Measurements from ENCODE around the gene LRRC45. TPM values are rescaled to one million over a fixed set of nuclear protein-coding genes. Genes with fewer than 3 reads are reported as not detected.
A peak's percentile ranks its signal among the peaks of the same experiment; 100 is the strongest.

The LRRC45 gene
- total and polyA plus RNA-seq, 2 of the 4 experiments (the other 2 are of a cell fraction), result 7.2 to 10.2 TPM

GRCh38 chr17:81977211-81977808 is 45.8 kb upstream of the LRRC45 start, which contains the start of gene ASPSCR1:
ASPSCR1 (plus strand) TSS chr17:81977629; CDS start chr17:81977647, 18 bp downstream.
- Histone ChIP-seq H3K18ac (ENCODE audit: low read depth, low read length) (peak within 1 kb of the TSS; percentile 63), H3K27ac (ENCODE audit: insufficient read depth, low read length) (peak within 1 kb of the TSS; percentile 87), H2BK5ac (ENCODE audit: low read depth, low read length, poor library complexity, severe bottlenecking) (peak within 1 kb of the TSS; percentile 98), H2AK9ac (replicated peaks; ENCODE audit: low read depth, low read length, poor library complexity) (peak within 1 kb of the TSS; percentile 98), H3K14ac (replicated peaks; ENCODE audit: low read depth, low read length) (peak within 1 kb of the TSS; percentile 100), H2AFZ (replicated peaks; ENCODE audit: low read length, poor library complexity) (peak within 1 kb of the TSS; percentile 98), H2AK5ac (ENCODE audit: low read depth, low read length) (peak within 1 kb of the TSS; percentile 71), H3K23ac (ENCODE audit: low read depth, low read length) (peak within 1 kb of the TSS; percentile 90), H3K9ac (ENCODE audit: low read depth, low read length) (peak within 1 kb of the TSS; percentile 75), H3K79me1 (ENCODE audit: low read depth in 1 of 2, low read length in 2 of 2) (peaks cover 10 to 24% of the 10 kb centered on the region in 2 experiments; a peak in 3 of 4 replicates), H4K5ac (ENCODE audit: low read depth, low read length) (peak within 1 kb of the TSS; percentile 90), H3K9me3 (ENCODE audit: control insufficient read depth, insufficient read depth, low read length) (peaks cover 3% of the 10 kb centered on the region; the same call in 1 of the 2 replicates), H3K56ac (ENCODE audit: extremely low read depth, insufficient read depth, low read length) (no peak within 1 kb of the TSS), H3K4me1 (ENCODE audit: control insufficient read depth, insufficient read depth, low read length) (peaks cover 3% of the 10 kb centered on the region), H2BK20ac (ENCODE audit: low read depth, low read length) (0 out of 2 replicates have a peak within 1 kb of the TSS, but pooled peaks have one; percentile 75), H3K4me2 (ENCODE audit: low read depth, low read length) (peak within 1 kb of the TSS; percentile 94), H4K91ac (ENCODE audit: insufficient read depth, low read depth, low read length) (peak within 1 kb of the TSS; percentile 84), H3K9me1 (ENCODE audit: insufficient read depth, low read length) (peaks cover 13% of the 10 kb centered on the region), H3K27me3 (ENCODE audit: control insufficient read depth, insufficient read depth, low read length) (no peaks in the 10 kb centered on the region), H3K4ac (ENCODE audit: low read depth, low read length) (peak within 1 kb of the TSS; percentile 86), H3K36me3 (ENCODE audit: control insufficient read depth, insufficient read depth, low read length) (peaks cover 6% of the 10 kb centered on the region; the same call in 1 of the 2 replicates), H4K8ac (ENCODE audit: low read depth in 2 of 2, low read length in 2 of 2) (peak within 1 kb of the TSS; percentile 73 to 97), H2BK120ac (ENCODE audit: low read depth, low read length) (peak within 1 kb of the TSS; percentile 95; the same call in 1 of the 2 replicates), H2BK15ac (ENCODE audit: low read depth, low read length) (peak within 1 kb of the TSS; percentile 15; the same call in 1 of the 3 replicates), H3K4me3 (ENCODE audit: insufficient read depth, low read depth, low read length) (peak within 1 kb of the TSS; percentile 88), H4K20me1 (ENCODE audit: insufficient read depth, low read length) (no peaks in the 10 kb centered on the region)
- intact Hi-C loops (cut with micrococcal nuclease) (loop anchor here (2.0 kb wide), 1 partner anchor 41 kb away; the partner anchor contains the start of gene PYCR1), in situ Hi-C loops (cut with MboI; ENCODE audit: low sequenced_read_pairs) (no loop called here), dilution Hi-C loops (cut with HindIII; ENCODE audit: low sequenced_read_pairs, unreplicated experiment) (no loop called here)
- ATAC-seq (ENCODE audit: low read depth), result peak; percentile 98
- no TSS peak for BruUV-seq (replicated peaks)
- ChIA-PET CTCF (no interaction called here), POLR2A (ENCODE audit: unreplicated experiment) (no interaction called here)
- DNase-seq, result peak; percentile 91
- 1% methylated on average over 21 of the region's 76 CpGs; no CpG with 5 or more reads in 1 of the 2 experiments for WGBS, 2 experiments (ENCODE audit: extremely low coverage in 2 of 2, insufficient read length in 1 of 2)
- peak; percentile 91 for TF ChIP-seq MXI1 (IDR thresholded peaks at IDR 0.05; ENCODE audit: borderline replicate concordance, low read depth, low read length)
- no peak for TF ChIP-seq CEBPB (IDR thresholded peaks at IDR 0.05; ENCODE audit: low read depth, low read length)
- TF ChIP-seq USF2 (IDR thresholded peaks at IDR 0.05; ENCODE audit: low read depth, low read length), result peak; percentile 98
- peak; percentile 32; the same call in 1 of the 2 replicates for TF ChIP-seq FOS (IDR thresholded peaks at IDR 0.05; ENCODE audit: low read depth, low read length)
- TF ChIP-seq NFE2L2 (IDR thresholded peaks at IDR 0.05; ENCODE audit: low read depth, low read length), result no peak; the same call in 1 of the 2 replicates
- peak; percentile 99 for TF ChIP-seq BHLHE40 (IDR thresholded peaks at IDR 0.05; ENCODE audit: low read depth, low read length)
- no peak for TF ChIP-seq CHD1 (IDR thresholded peaks at IDR 0.05; ENCODE audit: low read depth, low read length)
- no peak for TF ChIP-seq RAD21 (IDR thresholded peaks at IDR 0.05; ENCODE audit: low read length)
- peak; percentile 88; the same call in 1 of the 2 replicates for TF ChIP-seq MAZ (IDR thresholded peaks at IDR 0.05; ENCODE audit: borderline replicate concordance, low read depth, low read length)
- no peak for TF ChIP-seq RCOR1 (IDR thresholded peaks at IDR 0.05; ENCODE audit: insufficient replicate concordance, low read length)
- no peak for TF ChIP-seq RFX5 (IDR thresholded peaks at IDR 0.05; ENCODE audit: low read depth, low read length)
- no peak for TF ChIP-seq SMC3 (IDR thresholded peaks at IDR 0.05; ENCODE audit: low read depth, low read length)
- TF ChIP-seq CTCF (conservative IDR thresholded peaks at IDR 0.05; ENCODE audit: low read depth, low read length), result 0 out of 2 replicates have a peak, but pooled peaks have one; percentile 1
- TF ChIP-seq POLR2A (IDR thresholded peaks at IDR 0.05; ENCODE audit: low read depth, low read length), result peak; percentile 90
- no peak for TF ChIP-seq MAFK (IDR thresholded peaks at IDR 0.05; ENCODE audit: low read depth, low read length)

All from IMR-90 (cell line).